Uterus (tissue), 2 donors: ENCODE measurements around the gene ROBO2.

Experiments
- CTCF ChIP-seq, 4 experiments: fragments of 200-600 bp in 2 of 4; fragments of 450-650 bp in 2 of 4; sonication (generic) in 2 of 4; IDR thresholded peaks; one replicate each; pipeline ENCODE4 v1.5.1; 2016 to 2019; ENCODE audit warnings: antibody characterized with exemption in 4 of 4, mild to moderate bottlenecking in 2 of 4, moderate library complexity in 1 of 4
- POLR2A ChIP-seq, 2 donors: fragments of 450-650 bp; IDR thresholded peaks; one replicate each; pipeline ENCODE4 v1.6.1; 2016; ENCODE audit warnings: antibody characterized with exemption in 2 of 2, mild to moderate bottlenecking in 1 of 2, moderate library complexity in 1 of 2

GRCh38 chr3:77040216-77040615, 317 bp downstream of the ROBO2 start:
- TF ChIP-seq CTCF (IDR thresholded peaks at IDR 0.05) (no peak), POLR2A (IDR thresholded peaks at IDR 0.05) (no peak)
